Left kidney (tissue), 2 donors: ENCODE results near the gene PACC1. TPM values are rescaled to one million over a fixed set of nuclear protein-coding genes. Genes with fewer than 3 reads are reported as not detected.
A peak's percentile ranks its signal among the peaks of the same experiment; 100 is the strongest.
"Not testable (repeated sequence)": the region's sequence is repeated elsewhere in the genome, so short reads cannot be mapped to it uniquely, and the experiment has no call there.

ENCODE experiments used
- DNase-seq: peaks from one replicate; pipeline ENCODE4 v3.0.0-alpha.2; 2013
- polyA plus RNA-seq: library from polyadenylated mRNA; unstranded; fragments of 120-200 nt; gene quantifications from one replicate; pipeline ENCODE4 v1.2.1, GENCODE V29; 2013; ENCODE audit not compliant: insufficient read length

The PACC1 gene
- polyA plus RNA-seq, 1 donor = 11.2 TPM

DNA sequence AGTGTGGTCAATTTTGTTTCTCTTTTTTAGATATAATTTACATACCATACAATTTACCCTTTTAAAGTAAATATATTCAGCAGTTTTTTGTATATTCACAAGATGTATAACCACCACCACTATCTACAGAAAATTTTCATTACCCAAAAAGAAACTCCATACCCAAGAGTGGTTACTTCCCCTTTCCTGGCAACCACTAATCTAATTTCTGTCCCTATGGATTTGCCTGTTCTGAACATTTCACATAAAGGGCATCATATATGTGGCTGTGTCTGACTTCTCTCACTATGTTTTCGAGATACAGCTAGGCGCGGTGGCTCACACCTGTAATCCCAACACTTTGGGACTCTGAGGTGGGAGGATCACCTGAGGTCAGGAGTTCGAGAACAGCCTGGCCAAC lies 13.6 kb downstream of the PACC1 start:
- DNase-seq = no peak

DNA sequence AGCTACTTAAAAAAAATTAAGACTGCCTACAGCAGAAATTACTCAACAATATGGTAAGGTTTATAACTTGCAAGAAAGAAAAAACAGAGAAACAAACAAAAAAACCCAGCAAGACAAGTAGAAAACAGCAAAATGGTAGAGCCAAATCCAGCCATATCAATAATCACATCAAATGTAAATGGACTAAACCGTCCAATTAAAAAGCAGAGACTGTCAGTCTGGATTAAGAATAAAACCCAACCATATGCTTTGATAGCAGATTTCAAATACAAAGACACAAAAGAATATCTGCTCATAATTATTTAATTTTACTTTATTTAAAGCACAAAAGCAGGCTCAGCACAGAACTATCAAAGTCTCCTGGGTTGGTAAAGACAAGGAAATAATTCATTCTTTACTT lies 17.5 kb downstream of the PACC1 start:
- DNase-seq = no peak

DNA sequence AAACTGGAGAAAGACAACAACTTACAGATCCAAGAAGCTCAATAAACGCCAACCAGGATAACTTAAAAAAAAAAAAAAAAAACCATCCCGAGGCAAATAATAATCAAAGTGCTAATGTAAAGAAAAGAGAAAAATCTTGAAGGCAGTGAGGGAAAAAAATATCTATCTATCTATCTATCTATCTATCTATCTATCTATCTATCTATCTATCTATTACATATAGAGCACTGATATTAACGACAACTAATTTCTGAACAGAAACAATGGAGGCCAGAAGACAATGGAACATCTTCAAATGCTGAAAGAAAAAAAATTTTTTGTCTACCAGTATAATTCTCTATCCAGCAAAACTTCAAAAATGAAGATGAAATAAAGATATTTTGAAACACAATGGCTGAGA lies 18.0 kb downstream of the PACC1 start:
- DNase-seq = no peak

DNA sequence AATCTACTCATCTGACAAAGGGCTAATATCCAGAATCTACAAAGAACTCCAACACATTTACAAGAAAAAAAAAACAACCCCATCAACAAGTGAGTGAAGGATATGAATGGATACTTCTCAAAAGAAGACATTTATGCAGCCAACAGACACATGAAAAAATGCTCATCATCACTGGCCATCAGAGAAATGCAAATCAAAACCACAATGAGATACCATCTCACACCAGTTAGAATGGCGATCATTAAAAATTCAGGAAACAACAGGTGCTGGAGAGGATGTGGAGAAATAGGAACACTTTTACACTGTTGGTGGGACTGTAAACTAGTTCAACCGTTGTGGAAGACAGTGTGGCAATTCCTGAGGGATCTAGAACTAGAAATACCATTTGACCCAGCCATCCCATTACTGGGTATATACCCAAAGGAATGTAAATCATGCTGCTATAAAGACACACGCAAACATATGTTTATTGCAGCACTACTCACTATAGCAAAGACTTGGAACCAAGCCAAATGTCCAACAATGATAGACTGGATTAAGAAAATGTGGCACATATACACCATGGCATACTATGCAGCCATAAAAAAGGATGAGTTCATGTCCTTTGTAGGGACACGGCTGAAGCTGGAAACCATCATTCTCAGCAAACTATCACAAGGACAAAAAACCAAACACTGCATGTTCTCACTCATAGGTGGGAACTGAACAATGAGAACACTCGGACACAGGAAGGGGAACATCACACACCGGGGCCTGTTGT lies 18.8 kb downstream of the PACC1 start:
- DNase-seq = not testable (repeated sequence)

DNA sequence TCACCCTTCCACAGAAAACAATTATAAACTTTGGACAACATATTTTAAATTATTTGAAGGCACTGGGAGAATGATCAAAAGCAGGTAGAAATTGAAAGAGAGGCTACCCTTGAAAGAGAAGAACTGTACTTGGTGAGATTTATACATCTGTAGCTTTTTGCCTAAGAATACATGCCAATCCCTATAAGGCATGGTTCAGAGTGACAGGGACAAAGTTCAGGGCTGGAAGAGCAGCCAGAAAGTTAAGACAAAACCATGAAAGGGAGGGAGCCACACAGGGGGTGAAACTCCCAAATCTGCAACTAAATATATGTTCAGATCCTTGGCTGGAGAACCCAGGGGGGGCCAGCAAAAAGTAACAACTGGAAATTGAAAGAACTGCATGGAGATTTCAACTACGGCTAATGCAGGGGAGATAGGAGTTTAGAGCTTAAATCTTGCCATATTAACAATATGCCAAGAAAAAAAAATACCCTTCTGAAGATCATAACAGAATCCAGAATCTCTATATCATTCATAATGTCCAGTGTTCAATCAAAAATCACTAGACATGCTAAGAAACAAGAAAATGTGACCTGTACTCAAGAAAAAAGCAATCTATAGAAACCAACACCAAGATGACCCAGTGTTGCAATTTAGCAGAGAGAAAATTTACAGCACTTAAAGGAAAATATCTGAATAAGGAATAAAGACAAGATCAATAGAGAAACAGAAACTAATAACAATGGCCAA lies 25.5 kb downstream of the PACC1 start:
- DNase-seq = no peak

DNA sequence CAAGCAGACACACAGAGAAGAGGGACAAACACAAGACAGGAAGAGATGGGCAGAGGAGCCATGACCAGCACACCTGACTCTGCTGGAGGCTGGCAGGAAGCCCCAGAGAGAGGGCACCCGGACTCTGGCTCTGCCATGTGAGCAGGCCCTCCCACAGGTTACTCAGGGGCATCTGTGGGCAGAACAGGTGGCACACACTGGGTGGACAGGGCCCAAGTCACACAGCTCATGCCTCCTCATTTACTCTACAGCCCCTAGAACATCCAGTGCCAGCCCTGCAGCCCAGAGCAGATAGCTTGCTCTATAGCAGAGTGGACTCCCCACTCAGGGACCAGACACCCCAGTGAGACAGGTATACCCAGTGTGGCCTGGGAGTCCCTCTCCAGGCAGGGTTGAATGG lies 28.7 kb downstream of the PACC1 start:
- no peak for DNase-seq

DNA sequence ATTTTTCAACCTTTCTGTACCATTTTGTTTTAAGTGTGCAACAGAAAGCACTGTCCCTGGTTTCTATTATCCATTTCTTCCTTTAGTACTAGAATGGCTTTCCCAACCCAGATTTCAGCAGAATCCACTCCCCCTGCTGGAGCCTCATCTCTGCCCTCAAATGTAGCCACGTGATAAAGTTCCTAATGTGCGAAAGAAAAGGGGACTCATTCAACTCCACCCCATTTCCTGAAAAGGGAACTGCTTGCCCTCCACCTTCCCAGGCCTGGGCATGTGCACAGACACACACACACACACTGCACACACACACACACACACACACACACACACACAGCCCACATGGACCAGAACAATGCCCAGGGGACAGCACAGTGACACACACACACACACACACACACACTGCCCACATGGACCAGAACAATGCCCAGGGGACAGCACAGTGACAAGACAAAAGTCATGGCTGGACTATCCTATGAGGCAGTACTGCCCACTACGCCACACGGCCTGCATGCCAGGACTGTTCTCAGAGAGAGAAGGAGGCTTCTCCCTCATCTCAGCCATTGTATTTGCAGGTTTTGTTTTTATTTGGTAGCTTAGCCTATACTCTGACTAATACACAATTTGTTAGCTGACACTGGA lies 33.2 kb downstream of the PACC1 start:
- DNase-seq = no peak

DNA sequence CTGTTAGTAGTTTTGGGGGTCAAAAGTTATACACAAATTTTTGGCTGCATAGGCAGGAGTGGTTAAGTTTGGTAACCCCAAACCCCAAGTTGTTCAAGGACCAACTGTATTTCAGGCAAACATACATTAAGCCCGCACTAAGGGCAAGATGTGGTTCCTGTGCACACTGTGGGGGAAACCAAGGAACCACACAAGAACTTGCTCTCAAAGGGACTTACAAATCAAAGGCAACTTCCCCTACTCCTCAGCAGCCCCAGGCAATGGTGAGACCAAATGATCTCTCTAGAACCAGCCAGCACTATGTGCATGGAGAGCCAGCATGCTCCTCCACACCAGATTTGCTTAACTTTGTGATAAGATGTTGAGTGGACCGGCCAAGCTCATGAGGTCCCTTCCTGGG lies 35.3 kb downstream of the PACC1 start:
- DNase-seq = no peak

DNA sequence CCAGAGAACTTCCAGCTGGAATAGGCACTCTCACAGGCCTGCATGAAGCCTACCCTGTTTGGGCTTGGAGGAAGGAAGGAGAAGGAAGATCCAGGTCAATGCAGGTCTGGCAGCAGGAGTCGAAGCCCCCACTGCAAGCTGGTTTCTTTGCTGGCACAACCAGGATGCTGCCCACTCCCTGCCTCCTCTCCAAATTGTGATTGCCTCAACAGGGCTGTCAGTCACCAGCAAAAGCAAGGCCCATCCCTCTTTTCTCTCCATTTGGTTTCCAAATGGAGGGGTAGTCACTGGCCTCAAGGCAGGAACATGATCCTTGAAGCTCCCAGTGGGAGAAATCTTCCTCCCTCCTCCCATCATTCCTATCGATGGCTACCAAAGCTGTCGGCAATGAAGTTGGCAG lies 37.0 kb downstream of the PACC1 start:
- DNase-seq = no peak

DNA sequence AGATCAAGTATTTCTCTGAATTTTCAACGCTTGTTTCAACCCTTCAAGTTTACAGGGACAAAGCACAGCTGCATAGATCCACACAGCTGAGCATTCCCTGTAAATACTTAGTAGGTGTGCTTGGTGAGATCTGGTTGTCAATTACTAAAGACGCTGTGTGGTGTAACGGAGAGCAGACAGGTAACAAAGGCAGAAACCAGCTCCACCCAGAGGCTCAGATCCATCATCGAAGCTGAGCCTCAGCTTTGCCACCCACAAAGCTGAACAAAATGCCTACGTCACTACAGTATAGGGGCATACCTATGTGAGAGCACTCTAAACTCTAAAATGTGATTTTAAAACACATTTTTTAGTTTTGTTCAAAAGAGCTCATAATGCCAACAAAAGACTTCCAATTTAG lies 38.7 kb downstream of the PACC1 start:
- DNase-seq = no peak

DNA sequence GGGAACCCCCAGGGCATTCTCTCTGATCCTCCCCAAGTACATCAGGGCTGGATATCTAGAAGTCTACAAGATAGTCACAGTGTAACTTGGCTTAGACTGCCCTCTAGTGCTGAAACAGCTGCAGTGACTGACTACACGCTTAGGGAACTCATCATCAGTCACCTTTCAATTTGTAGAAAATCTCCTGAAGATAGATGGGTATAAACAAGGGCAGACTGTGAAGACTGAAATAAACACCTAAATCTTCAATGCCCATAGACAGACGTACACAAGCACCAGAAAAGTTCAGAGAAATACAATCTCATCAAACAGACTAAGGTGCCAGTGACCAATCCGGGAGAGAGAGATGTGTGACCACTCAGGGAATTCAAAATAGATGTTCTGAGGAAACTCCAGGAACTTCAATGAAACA lies 46.6 kb downstream of the PACC1 start:
- DNase-seq = peak; percentile 40

DNA sequence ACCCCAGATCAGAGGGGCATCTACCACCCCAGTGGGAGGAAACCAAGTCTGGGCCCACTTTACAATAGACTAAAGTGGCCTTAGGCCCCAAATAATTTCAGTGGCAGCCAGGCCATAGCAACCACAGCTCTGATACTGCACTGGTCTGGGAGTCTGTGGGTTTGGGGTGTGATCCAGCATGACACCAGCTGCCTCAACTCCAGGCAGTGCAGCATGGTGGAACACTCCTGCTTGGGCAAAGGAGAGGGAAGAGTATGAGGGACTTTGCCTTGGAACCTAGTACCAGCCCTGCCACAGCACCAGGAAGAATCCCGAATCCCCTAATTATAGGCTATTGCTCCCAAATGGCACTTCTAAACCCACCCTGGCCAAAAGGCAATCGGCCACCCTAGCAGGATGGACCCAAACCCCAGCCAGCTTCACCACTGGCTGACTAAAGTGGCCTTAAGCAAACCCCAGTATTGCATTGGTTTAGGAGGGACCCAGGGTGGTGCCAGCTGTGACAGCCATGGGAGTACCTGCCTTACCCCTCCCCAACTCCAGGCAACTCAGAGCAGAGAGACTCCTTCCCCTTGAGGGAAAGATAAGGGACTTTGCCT lies 47.1 kb downstream of the PACC1 start:
- no peak for DNase-seq

DNA sequence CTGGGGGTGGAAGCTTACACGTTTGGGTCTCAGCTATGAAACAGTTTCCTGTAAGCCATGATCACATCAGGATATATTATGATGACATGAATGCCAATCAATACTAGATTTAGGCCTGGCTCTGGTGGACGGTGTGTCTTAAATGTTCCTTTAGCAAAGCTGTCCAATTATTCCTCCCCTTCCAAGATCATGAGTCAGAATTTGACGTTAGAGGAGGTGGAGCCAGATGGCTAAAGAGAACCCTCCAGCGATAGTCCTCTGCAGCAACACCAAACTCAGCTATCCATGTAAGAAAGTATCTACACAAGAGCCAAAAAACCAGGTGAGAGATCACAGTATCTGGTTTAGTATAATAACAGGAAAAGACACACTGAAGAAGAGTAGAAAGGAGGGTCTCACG lies 47.8 kb downstream of the PACC1 start:
- no peak for DNase-seq

DNA sequence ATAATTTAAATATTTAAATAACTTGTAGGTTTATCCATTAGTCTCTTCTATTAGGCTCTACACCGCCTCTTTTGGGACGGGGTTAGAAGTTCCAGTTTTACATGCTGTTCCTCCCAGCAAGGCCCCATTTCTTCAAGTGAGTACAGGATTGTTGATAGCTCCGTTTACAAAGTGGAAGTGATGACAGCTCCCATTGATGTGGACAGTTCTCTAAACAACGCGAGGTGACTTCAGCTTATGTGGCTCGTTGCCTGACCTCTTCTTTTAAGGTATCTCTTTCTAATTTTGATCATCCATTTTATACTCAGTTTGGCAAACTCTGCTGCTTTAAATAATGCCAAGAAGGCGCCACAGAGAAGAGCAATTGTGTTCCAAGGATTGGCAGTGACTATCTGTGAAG lies 49.7 kb downstream of the PACC1 start:
- DNase-seq = no peak

DNA sequence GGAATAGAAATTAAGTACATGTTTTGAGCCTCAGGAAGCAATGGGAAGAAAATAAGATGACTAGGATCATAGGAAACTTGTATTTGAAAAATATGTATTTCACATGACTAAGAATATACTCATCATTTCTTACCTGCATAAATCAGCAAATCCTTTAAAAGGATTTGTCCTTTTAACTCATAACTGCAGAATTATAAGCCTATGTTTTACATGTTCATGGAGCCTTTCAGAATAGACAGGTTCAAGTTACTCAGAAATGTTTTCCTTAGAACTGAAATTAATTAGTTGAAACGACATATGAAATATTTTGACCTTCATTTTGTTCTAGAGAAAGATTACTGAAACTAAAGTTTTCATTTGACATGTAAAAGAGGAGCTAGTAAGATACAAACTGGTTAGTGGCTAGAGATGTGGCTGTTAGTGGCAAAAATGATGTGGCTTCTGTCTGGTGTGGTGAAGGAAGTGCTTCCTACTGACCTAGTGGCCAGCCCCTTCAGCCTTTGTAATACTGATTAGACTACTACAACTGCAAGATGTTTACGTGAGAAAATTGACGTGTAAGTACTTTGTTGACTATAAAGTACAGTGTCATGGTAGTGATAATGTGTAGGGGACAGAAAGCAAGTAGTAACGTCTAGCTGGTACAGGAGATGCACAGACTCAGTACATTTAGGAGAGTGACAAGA lies 54.7 kb downstream of the PACC1 start:
- DNase-seq = no peak

DNA sequence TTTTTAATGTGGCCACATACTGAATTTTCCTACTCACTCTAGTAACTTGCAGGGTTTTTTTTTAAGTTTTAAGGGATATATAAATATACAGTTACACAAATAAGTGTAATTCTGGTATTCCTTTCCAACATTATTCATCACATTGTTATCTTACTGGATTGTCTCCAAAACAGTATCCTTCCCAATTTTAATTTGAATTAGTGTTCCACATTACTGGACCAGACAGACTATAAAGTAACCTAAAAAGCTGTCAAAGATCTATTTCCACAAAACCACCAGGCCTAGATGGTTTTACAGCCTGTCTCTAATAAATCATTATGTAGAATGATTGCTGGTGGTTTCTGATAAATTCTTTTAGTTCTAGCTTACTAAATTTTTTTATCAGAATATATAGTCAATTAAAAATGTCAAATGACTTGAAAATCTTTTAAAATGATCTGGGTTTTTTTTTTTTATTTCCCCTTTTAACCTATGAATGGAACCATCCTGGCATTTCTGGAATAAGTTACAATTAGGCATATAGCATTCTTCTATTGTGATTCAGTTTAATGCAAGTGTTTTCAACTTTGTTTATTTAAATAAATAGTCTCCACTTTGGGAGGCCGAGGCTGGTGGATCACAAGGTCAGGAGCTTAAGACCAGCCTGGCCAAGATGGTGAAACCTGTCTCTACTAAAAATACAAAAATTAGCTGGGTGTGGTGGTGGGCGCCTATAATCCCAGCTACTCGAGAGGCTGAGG lies 59.3 kb downstream of the PACC1 start:
- no peak for DNase-seq

DNA sequence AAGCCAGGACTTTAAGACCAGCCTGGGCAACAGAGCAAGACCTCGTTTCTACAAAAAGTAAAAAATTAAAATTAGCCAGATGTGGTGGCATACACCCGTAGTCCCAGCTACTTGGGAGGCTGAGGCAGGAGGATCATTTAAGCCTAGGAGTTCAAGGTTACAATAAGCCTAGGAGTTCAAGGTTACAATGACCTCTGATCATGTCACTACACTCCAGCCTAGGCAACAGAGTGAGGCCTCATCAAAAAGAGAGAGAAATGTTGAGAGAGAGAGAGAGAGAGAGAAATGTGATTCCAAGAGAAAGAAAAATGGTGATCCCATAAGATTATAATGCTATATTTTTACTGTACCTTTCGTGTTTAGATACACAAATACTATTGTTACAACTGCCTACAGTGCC lies 60.2 kb downstream of the PACC1 start:
- no peak for DNase-seq

DNA sequence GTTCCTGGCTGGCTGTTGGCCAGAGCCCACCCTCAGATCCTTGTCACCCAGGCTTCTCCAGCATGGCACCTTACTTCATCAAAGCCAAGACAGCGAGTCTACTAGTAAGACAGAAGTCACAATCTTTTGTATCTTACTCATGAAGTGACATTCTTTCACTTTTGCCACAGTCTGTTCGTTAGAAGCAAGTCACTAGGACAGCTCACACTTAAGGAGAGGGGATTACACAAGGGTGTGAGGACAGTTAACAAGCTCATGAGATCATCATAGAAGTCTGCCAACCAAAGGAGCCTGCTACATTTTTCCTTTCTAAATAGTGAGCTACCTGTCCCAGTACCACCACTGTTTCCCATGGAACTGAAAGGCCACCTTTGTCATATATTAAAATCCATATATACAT lies 61.5 kb downstream of the PACC1 start:
- no peak for DNase-seq

DNA sequence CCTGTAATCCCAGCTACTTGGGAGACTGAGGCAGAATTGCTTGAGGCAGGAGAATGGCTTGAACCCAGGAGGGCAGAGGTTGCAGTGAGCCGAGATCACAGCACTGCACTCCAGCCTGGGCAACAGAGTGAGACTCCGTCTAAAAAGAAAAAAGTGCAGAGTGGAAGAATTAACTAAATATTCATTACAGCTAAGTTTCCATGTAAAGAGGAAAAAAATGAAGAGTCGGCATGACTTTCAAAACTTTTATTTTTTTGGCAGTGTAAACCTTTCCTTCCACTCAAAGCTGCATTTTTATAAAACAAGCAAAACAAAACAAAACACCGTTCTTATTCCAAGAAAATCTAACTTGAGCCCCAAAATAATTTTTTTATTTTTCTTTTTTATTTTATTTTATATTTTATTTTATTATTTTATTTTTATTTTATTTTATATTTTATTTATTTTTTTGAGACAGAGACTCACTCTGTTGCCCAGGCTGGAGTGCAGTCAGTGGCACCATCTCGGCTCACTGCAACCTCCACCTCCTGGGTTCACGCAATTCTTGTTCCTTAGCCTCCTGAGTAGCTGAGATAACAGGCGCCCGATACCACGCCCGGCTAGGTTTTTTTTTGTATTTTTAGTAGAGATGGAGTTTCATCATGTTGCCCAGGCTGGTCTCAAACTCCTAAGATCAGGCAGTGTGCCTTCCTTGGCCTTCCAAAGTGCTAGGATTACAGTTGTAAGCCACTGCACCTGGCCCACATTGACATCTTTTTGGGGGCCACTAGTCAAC lies 62.9 kb downstream of the PACC1 start:
- no peak for DNase-seq

DNA sequence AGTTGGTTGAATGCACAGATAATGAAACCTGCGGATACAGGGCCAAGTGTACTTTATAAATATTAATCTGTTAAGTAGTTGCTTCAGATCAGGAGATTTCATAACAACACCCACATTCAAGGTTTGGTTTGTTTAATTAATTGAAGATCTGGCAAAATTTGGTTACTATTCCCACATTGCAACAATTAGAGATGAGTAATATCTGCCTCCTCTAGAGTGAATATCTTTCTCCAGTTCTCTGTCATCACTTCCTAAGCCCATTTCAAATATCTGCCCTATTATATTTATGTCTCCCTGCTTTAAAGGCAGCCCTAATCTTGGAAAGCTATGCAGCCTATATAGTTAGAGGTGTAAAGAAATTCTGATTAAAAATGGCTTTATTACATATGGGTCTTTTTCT lies 68.1 kb downstream of the PACC1 start:
- no peak for DNase-seq

DNA sequence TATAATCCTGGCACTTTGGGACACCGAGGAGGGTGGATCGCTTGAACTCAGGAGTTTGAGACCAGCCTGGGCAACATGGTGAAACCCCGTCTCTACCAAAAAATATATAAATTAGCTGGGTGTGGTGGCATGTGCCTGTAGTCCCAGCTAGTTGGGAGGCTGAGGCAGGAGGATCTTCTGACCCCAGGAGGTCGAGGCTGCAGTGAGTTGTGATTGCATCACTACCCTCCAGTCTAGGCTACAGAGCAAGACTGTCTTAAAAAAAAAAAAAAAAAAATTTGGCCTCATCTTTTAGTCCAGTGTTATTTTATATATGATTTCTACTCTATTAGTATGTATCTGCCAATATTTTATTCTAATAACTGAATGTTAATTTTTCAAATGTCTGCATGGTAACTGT lies 69.8 kb downstream of the PACC1 start:
- no peak for DNase-seq
